IMR-90 (cell line): ENCODE results near the gene CNKSR3.

Source experiments
- BHLHE40 ChIP-seq: fragments of 150-350 bp; IDR thresholded peaks from 2 replicates; pipeline ENCODE4 v1.6.1; 2016; ENCODE audit warnings: mild to moderate bottlenecking, low read depth, low read length
- CEBPB ChIP-seq: IDR thresholded peaks from 2 replicates; pipeline ENCODE4 v1.6.1; 2012; ENCODE audit warnings: low read depth, low read length, improper control_type of control experiment
- CHD1 ChIP-seq: IDR thresholded peaks from 2 replicates; pipeline ENCODE4 v1.6.1; 2012; ENCODE audit warnings: low read depth, low read length, improper control_type of control experiment
- CTCF ChIP-seq: conservative IDR thresholded peaks from 2 replicates; pipeline ENCODE4 v1.5.1; 2012; ENCODE audit warnings: mild to moderate bottlenecking, low read depth, low read length, improper control_type of control experiment
- ELK1 ChIP-seq: fragments of 150-350 bp; IDR thresholded peaks from 2 replicates; pipeline ENCODE4 v1.6.1; 2016; ENCODE audit warnings: low read depth, mild to moderate bottlenecking, low read length, moderate library complexity, borderline replicate concordance
- FOS ChIP-seq: fragments of 150-350 bp; IDR thresholded peaks from 2 replicates; pipeline ENCODE4 v1.6.1; 2016; ENCODE audit warnings: low read depth, low read length
- MAFK ChIP-seq: IDR thresholded peaks from 2 replicates; pipeline ENCODE4 v1.6.1; 2012; ENCODE audit warnings: low read depth, low read length, improper control_type of control experiment
- MXI1 ChIP-seq: IDR thresholded peaks from 2 replicates; pipeline ENCODE4 v1.6.1; 2012; ENCODE audit warnings: low read depth, mild to moderate bottlenecking, low read length, moderate library complexity, borderline replicate concordance
- NFE2L2 ChIP-seq: fragments of 150-350 bp; IDR thresholded peaks from 2 replicates; pipeline ENCODE4 v1.6.1; 2016; ENCODE audit warnings: low read depth, mild to moderate bottlenecking, low read length
- POLR2A ChIP-seq: IDR thresholded peaks from 2 replicates; pipeline ENCODE4 v1.6.1; 2012; ENCODE audit warnings: mild to moderate bottlenecking, low read depth, low read length
- RAD21 ChIP-seq: IDR thresholded peaks from 2 replicates; pipeline ENCODE4 v1.6.1; 2012; ENCODE audit warnings: low read length, improper control_type of control experiment
- SMC3 ChIP-seq: fragments of 150-350 bp; IDR thresholded peaks from 2 replicates; pipeline ENCODE4 v1.6.1; 2016; ENCODE audit warnings: low read depth, mild to moderate bottlenecking, antibody characterized with exemption, low read length, moderate library complexity
- USF2 ChIP-seq: fragments of 150-350 bp; IDR thresholded peaks from 2 replicates; pipeline ENCODE4 v1.6.1; 2017; ENCODE audit warnings: mild to moderate bottlenecking, antibody characterized with exemption, low read length, low read depth

- TF ChIP-seq RAD21 = no peak
- TF ChIP-seq CTCF = no peak
- TF ChIP-seq FOS = no peak
- no peak for TF ChIP-seq POLR2A
- no peak for TF ChIP-seq CEBPB
- no peak for TF ChIP-seq SMC3
- no peak for TF ChIP-seq MXI1
- no peak for TF ChIP-seq ELK1
- TF ChIP-seq MAFK = no peak
- TF ChIP-seq BHLHE40 = no peak
- TF ChIP-seq CHD1 = no peak
- TF ChIP-seq NFE2L2 = no peak
- TF ChIP-seq USF2 = no peak
These were observed 127.7 kb downstream of the CNKSR3 start for GRCh38 chr6:154382740-154383139.
